HEK293 (cell line): Measurements from ENCODE around the gene GDF9.

ENCODE experiments used
- CTCF ChIA-PET: fragments of 350-600 bp; formaldehyde crosslinking; extraction: SDS; loops from one replicate; lab custom pipeline; 2021; ENCODE audit warnings: antibody characterized with exemption; lab: Yijun Ruan, JAX
- POLR2A ChIA-PET: fragments of 300-600 bp; formaldehyde crosslinking; extraction: SDS; loops from one replicate; lab custom pipeline; 2020; ENCODE audit warnings: antibody characterized with exemption, inconsistent platforms; lab: Yijun Ruan, JAX
- H3K27ac ChIP-seq: fragments of 200-500 bp; sonication (Bioruptor generic); 2 replicates; pipeline ENCODE4 v1.5.1; 2014; ENCODE audit warnings: low read depth, low read length, control low read depth, inconsistent platforms; ENCODE audit errors: extremely low read depth
- H3K36me3 ChIP-seq, 2 experiments: fragments of 200-500 bp in 1 of 2; sonication (Bioruptor generic) in 1 of 2; 1 replicate in 1 of 2; 2 replicates in 1 of 2; pipeline ENCODE4 v1.5.1; 2014 to 2017; ENCODE audit warnings: inconsistent platforms in 2 of 2, low read length in 2 of 2; ENCODE audit not compliant: control insufficient read depth in 2 of 2, insufficient read depth in 1 of 2
- H3K4me1 ChIP-seq: fragments of 200-500 bp; sonication (Bioruptor generic); 2 replicates; pipeline ENCODE4 v1.5.1; 2014; ENCODE audit warnings: mild to moderate bottlenecking, low read length, inconsistent platforms; ENCODE audit not compliant: control insufficient read depth, insufficient read depth
- H3K4me3 ChIP-seq: 2 replicates; pipeline ENCODE4 v1.5.1; 2011; ENCODE audit warnings: low read depth, mild to moderate bottlenecking, control low read depth, low read length, moderate library complexity
- H3K9me3 ChIP-seq: fragments of 200-500 bp; sonication (Bioruptor generic); 2 replicates; pipeline ENCODE4 v1.5.1; 2014; ENCODE audit warnings: low read depth, low read length, inconsistent platforms; ENCODE audit not compliant: control insufficient read depth, insufficient read depth
- BCL11B ChIP-seq: fragments of 450-650 bp; formaldehyde crosslinking; IDR thresholded peaks from 2 replicates; pipeline ENCODE4 v1.5.1; 2016; ENCODE audit warnings: low read depth, missing biosample characterization, missing genetic modification characterization
- HOXC10 ChIP-seq: sonication (generic); formaldehyde crosslinking; IDR thresholded peaks from 2 replicates; pipeline ENCODE4 v1.8.1; 2023; ENCODE audit warnings: mild to moderate bottlenecking, missing genetic modification reagents
- SETDB1 ChIP-seq: IDR thresholded peaks from one replicate; pipeline ENCODE4 v1.6.1; 2017; ENCODE audit warnings: mild to moderate bottlenecking, low read length, moderate library complexity, mixed read lengths; ENCODE audit not compliant: insufficient read length
- ZNF248 ChIP-seq: fragments of 450-650 bp; formaldehyde crosslinking; IDR thresholded peaks from 2 replicates; pipeline ENCODE4 v1.5.1; 2017; ENCODE audit warnings: missing biosample characterization, missing genetic modification characterization
- ZNF514 ChIP-seq: fragments of 450-650 bp; formaldehyde crosslinking; IDR thresholded peaks from 2 replicates; pipeline ENCODE4 v1.5.1; 2016; ENCODE audit warnings: missing biosample characterization, missing genetic modification characterization
- ZNF670 ChIP-seq: fragments of 450-650 bp; formaldehyde crosslinking; IDR thresholded peaks from 2 replicates; pipeline ENCODE4 v1.5.1; 2016; ENCODE audit warnings: missing biosample characterization, missing genetic modification characterization, low read depth
- TF ChIP-seq, protein P1 (sequence below): fragments of 450-650 bp; formaldehyde crosslinking; IDR thresholded peaks from 2 replicates; pipeline ENCODE4 v1.5.1; 2016; ENCODE audit warnings: missing biosample characterization, missing genetic modification characterization
- TF ChIP-seq, protein P2 (sequence below): fragments of 450-650 bp; formaldehyde crosslinking; conservative IDR thresholded peaks from 2 replicates; pipeline ENCODE4 v1.5.1; 2016; ENCODE audit warnings: low read depth, missing biosample characterization, missing genetic modification characterization
- TF ChIP-seq, protein P3 (sequence below): fragments of 450-650 bp; formaldehyde crosslinking; IDR thresholded peaks from 2 replicates; pipeline ENCODE4 v1.5.1; 2016; ENCODE audit warnings: missing biosample characterization, missing genetic modification characterization

Gene GDF9

DNA sequence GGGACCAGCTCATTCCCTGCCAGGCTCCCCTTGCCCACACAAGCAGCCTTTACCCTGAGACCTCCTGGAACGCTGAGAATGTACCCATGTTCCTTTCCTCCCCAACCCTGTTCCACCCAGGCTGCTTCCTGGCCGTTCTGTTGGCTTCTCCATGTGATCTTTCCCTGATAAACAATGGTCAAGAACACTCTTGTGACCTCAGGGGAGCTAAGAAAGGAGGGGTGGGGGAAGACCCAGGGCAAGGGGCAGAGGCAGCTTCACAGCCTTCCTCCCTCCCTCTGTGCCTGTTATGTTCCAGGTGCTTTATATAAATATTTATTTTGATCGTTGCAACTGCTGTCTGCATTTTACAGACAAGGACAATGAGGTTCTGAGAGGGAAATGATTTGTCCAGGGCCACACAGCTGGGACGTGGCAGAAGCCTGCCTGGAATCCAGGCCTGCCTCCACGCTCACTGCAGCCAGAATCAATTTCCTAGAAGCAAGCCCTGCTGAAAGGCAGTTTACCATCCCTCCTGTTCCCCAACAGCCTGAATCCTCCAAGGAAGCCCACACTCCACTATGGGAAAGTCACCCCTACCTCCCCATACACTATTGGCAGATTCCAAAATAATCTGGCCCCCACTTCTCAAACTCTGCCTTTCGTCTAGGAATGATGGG, 39.7 kb downstream of the GDF9 start:
- Histone ChIP-seq H3K36me3 (peaks cover 0 to 38% of the 10 kb centered on the region in 2 experiments; a peak in 1 of 3 replicates), H3K4me3 (no peak overlapping the region), H3K27ac (no peak overlapping the region), H3K4me1 (no peaks in the 10 kb centered on the region), H3K9me3 (no peaks in the 10 kb centered on the region)
- POLR2A ChIA-PET = no interaction called here
- TF ChIP-seq, protein P1, sequence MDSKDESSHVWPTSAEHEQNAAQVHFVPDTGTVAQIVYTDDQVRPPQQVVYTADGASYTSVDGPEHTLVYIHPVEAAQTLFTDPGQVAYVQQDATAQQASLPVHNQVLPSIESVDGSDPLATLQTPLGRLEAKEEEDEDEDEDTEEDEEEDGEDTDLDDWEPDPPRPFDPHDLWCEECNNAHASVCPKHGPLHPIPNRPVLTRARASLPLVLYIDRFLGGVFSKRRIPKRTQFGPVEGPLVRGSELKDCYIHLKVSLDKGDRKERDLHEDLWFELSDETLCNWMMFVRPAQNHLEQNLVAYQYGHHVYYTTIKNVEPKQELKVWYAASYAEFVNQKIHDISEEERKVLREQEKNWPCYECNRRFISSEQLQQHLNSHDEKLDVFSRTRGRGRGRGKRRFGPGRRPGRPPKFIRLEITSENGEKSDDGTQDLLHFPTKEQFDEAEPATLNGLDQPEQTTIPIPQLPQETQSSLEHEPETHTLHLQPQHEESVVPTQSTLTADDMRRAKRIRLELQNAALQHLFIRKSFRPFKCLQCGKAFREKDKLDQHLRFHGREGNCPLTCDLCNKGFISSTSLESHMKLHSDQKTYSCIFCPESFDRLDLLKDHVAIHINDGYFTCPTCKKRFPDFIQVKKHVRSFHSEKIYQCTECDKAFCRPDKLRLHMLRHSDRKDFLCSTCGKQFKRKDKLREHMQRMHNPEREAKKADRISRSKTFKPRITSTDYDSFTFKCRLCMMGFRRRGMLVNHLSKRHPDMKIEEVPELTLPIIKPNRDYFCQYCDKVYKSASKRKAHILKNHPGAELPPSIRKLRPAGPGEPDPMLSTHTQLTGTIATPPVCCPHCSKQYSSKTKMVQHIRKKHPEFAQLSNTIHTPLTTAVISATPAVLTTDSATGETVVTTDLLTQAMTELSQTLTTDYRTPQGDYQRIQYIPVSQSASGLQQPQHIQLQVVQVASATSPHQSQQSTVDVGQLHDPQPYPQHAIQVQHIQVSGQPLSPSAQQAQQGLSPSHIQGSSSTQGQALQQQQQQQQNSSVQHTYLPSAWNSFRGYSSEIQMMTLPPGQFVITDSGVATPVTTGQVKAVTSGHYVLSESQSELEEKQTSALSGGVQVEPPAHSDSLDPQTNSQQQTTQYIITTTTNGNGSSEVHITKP (tag by site-specific recombination) = peak; percentile 39; the same call in 1 of the 2 replicates
- no peak for TF ChIP-seq ZNF670 (tag by site-specific recombination)
- CTCF ChIA-PET = interaction anchor here (0.6 to 4.8 kb wide), 2 partner anchors 34 to 56 kb away, joined by 3 to 20 read pairs; no protein-coding TSS in a partner anchor

DNA sequence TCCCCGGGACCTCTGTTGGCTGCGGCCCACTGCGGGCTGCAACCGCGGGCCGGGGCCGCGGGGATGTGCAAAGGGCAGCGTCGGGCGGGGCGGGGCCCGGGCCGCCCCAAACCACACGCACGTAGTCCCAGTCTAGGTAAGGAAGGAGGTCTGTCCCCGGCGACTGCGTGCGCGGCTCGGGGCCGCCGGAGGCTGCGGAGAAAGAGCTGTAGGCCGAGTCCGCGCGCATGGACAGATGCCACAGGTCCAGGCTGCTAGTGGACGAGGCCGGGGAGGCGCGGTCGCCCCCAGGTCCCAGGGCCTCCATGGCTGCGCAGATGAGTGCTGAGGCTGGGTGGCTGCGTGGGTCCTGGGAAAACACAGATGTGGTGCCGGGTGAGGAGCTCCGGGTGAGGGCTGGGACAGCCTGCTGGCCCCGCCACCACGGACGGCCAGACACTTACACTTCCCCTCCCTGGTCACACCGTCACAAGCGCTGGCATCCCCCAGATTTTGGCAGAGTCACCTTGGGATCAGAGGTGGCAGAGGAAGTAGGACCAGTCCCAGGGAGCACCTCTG, 40.4 kb downstream of the GDF9 start:
- ChIA-PET POLR2A (no interaction called here), CTCF (interaction anchor here (0.6 kb wide), 1 partner anchor 33 kb away, joined by 3 read pairs; no protein-coding TSS in a partner anchor)
- Histone ChIP-seq H3K4me3 (no peak overlapping the region), H3K27ac (no peak overlapping the region), H3K36me3 (peaks cover 0 to 38% of the 10 kb centered on the region in 2 experiments; a peak in 1 of 3 replicates), H3K4me1 (no peaks in the 10 kb centered on the region), H3K9me3 (no peaks in the 10 kb centered on the region)
- TF ChIP-seq ZNF514 (tag by site-specific recombination) = no peak
- TF ChIP-seq, protein P2, sequence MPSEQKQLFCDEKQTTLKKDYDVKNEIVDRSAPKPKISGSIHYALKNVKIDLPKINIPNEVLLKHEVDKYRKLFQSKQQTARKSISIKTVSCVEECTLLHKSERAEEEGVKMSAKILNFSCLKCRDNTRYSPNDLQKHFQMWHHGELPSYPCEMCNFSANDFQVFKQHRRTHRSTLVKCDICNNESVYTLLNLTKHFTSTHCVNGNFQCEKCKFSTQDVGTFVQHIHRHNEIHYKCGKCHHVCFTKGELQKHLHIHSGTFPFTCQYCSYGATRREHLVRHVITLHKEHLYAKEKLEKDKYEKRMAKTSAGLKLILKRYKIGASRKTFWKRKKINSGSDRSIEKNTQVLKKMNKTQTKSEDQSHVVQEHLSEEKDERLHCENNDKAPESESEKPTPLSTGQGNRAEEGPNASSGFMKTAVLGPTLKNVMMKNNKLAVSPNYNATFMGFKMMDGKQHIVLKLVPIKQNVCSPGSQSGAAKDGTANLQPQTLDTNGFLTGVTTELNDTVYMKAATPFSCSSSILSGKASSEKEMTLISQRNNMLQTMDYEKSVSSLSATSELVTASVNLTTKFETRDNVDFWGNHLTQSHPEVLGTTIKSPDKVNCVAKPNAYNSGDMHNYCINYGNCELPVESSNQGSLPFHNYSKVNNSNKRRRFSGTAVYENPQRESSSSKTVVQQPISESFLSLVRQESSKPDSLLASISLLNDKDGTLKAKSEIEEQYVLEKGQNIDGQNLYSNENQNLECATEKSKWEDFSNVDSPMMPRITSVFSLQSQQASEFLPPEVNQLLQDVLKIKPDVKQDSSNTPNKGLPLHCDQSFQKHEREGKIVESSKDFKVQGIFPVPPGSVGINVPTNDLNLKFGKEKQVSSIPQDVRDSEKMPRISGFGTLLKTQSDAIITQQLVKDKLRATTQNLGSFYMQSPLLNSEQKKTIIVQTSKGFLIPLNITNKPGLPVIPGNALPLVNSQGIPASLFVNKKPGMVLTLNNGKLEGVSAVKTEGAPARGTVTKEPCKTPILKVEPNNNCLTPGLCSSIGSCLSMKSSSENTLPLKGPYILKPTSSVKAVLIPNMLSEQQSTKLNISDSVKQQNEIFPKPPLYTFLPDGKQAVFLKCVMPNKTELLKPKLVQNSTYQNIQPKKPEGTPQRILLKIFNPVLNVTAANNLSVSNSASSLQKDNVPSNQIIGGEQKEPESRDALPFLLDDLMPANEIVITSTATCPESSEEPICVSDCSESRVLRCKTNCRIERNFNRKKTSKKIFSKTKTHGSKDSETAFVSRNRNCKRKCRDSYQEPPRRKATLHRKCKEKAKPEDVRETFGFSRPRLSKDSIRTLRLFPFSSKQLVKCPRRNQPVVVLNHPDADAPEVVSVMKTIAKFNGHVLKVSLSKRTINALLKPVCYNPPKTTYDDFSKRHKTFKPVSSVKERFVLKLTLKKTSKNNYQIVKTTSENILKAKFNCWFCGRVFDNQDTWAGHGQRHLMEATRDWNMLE (tag by site-specific recombination) = no peak
- TF ChIP-seq BCL11B (tag by site-specific recombination) = no peak
- TF ChIP-seq, protein P3, sequence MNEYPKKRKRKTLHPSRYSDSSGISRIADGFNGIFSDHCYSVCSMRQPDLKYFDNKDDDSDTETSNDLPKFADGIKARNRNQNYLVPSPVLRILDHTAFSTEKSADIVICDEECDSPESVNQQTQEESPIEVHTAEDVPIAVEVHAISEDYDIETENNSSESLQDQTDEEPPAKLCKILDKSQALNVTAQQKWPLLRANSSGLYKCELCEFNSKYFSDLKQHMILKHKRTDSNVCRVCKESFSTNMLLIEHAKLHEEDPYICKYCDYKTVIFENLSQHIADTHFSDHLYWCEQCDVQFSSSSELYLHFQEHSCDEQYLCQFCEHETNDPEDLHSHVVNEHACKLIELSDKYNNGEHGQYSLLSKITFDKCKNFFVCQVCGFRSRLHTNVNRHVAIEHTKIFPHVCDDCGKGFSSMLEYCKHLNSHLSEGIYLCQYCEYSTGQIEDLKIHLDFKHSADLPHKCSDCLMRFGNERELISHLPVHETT = no peak
- no peak for TF ChIP-seq HOXC10 (CRISPR knock-in tag)
- TF ChIP-seq SETDB1 = no peak
- no peak for TF ChIP-seq ZNF248
